NOMO-1 (cell line): ENCODE results near the gene OSTN.
"Not testable (repeated sequence)": the region's sequence is repeated elsewhere in the genome, so short reads cannot be mapped to it uniquely, and the experiment has no call there.

Source experiments
- DNase-seq, 2 experiments: peaks; one replicate each; lab custom pipeline; 2025; ENCODE audit not compliant: unreplicated experiment in 2 of 2; lab: John Stamatoyannopoulos, UW

OSTN gene, protein sequence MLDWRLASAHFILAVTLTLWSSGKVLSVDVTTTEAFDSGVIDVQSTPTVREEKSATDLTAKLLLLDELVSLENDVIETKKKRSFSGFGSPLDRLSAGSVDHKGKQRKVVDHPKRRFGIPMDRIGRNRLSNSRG

DNA sequence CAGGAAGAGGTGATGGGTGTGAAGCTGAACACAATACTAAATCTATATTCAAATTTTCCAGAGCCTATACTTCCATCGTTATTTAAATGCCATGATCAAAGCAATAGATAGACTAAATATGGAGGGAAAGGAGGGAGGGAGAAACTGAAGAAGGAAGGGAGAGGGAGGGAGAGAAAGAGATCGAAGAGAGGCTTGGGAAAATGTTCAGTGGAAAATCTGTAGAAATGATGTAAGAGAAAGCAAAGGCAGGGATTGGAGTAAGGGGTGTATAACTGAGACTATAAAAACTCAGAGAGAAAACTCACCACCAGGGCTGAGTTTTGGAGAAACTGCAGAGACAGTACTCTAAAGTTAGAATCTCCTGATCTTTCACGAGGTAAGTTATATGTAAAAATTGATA is at the start of gene OSTN:
Gene OSTN (plus strand): TSS at position 310 of the 400 bp plus-strand sequence. CDS start 13,292 bp downstream, outside the sequence.
- DNase-seq, result no peak

- DNase-seq, result no peak
These were observed 47.4 kb upstream of the OSTN start for GRCh38 chr3:191151653-191152052.

- DNase-seq, result no peak
These were observed 44.2 kb upstream of the OSTN start for GRCh38 chr3:191154827-191155226.

GRCh38 chr3:191158247-191158646 is 40.8 kb upstream of the OSTN start:
- DNase-seq, result no peak

DNA sequence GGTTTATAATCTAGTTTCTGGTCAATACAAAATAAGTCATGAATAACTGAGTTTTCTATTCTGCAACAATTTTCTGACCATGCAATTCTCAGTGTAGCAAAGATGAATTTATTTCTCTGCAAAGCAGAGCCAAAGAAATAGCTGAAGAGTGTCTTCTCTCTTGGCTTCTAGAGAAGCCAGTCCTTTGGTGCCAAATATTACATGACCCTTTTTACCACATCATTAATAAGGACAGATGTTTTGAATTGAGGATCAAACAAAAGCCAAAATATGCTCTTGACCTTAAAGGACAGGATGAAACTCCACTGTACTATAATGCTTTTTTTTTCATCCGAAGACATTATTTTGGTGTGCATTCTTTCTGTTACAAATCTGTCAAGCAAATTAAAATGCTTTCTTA is 40.2 kb upstream of the OSTN start:
- DNase-seq, result no peak

DNA sequence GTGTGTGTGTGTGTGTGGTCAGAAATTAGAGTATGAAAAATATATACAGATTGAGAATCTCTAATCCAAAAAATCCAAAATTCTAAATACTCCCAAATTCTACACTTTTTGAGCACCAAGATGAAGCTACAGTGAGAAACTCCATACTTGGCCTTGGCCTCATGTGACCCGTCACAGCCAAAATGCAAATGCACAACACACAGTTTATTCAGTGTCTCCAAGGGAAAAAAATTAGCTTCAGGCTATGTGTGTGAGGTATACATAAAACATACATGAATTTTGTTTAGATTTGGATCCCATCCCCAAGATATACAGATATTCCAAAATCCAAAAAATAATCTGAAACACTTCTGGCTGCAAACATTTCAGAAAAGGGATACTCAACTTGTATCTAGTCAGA is 33.2 kb upstream of the OSTN start:
- DNase-seq, result no peak

DNA sequence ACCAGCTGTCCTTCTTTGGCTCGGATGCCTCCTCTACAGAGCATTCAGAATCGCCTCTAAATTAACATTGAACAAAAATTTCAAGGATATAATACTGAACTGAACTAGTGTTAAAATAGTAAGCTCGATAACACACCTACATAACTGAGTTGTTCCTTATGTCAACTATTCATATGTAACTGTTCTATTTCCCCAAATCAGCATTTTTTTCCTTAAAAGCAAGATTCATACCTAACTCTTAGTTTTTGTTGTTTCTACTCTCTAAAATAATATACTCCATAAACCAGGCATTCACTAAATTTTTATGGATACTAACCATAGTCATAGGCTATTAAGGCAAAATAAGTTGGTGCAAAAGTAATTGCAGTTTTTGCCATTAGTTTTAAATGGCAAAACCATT is 32.7 kb upstream of the OSTN start:
- DNase-seq, result no peak

- DNase-seq, result no peak
These were observed 29.5 kb upstream of the OSTN start for GRCh38 chr3:191169566-191169965.

- no peak for DNase-seq
These were observed 28.9 kb upstream of the OSTN start for GRCh38 chr3:191170097-191170496.

DNA sequence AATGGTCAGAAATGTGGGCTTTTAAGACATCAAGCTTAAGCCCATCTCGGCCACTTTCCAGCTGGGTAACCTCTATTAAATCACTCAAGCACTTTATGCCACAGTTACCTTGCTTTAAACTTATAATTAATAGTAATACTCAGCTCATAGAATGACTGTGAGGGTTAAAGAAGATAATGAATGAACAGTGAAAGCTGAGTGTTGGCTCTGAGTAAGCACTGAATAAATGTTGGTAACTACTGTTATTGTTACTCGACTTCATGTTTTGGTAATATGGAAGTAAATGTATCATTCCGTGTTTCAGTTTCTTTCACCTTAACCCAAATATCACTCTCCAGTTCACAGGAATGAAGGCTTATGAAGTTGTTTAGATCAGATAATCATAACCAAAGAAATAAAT is 23.9 kb upstream of the OSTN start:
- DNase-seq, result no peak

DNA sequence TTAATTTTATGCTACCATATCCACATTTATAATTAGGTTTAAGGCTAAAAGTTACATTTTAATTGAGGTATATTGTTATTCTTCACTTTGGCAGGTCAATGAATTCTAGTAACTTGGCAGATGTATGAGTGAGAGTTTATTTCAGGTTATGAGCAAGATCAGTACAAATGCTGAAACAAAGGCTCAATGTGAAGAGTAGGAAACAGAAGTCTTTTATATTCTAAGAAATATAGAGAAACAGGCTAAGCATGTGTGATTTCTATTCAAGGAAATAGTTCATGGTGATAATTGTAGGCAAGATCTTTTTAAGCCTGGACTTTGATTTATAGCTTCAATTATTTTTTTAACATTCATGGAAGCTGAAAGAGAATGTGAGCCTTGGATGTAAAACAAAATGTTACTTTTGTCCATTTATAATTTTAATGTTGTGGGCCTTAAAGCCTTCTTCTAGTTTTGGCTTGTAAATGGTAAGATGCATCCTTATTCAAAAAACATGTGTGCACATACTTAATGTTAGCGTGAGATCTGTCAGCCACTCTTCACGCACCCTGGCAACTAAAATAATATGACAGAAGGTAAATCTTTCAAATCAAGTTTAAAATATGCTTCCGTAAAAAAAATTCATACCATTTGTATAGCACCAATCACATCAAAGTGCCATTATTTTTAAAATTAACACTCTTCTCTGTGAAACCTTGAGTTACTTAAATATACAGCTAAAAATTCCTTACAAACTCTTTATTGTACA is 22.8 kb upstream of the OSTN start:
- DNase-seq, result no peak

DNA sequence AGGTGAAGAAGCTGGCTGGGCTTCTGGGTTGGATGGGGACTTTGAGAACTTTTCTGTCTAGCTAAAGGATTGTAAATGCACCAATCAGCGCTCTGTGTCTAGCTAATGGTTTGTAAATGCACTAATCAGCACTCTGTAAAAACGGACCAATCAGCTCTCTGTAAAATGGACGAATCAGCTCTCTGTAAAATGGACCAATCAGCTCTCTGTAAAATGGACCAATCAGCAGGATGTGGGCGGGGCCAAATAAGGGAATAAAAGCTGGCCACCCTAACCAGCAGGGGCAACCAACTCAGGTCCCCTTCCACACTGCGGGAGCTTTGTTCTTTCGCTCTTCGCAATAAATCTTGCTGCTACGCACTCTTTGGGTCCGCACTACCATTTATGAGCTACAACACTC is 13.7 kb upstream of the OSTN start:
- not testable (repeated sequence) for DNase-seq

- not testable (repeated sequence) for DNase-seq
These were observed 10.8 kb upstream of the OSTN start for GRCh38 chr3:191188246-191188645.

- DNase-seq, result not testable (repeated sequence)
These were observed 6.8 kb upstream of the OSTN start for GRCh38 chr3:191192270-191192669.

GRCh38 chr3:191192941-191193340 is 6.1 kb upstream of the OSTN start:
- no peak for DNase-seq

- no peak for DNase-seq
These were observed 1.2 kb upstream of the OSTN start for GRCh38 chr3:191197761-191198306.

DNA sequence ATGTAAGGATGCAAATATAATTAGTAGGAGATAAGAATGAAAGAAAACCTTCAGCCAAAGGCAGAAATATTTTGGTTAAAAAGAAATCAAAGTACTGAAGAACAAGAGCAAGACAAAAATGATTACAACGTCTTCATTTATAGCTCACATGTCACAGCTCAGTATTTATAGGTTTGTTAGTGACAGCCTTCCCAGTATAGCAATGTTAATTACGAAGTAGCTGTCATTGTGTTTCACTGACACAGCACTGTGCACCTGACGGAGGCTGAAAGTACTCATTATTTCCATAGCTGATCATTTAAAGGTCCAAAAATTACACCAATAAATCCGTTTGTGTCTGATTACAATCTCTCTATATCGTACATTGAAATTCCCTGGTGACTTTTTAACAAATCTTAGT is 561 bp upstream of the OSTN start:
- DNase-seq, result no peak

- DNase-seq, result no peak
These were observed 11.0 kb downstream of the OSTN start for GRCh38 chr3:191210032-191210431.

- no peak for DNase-seq
These were observed 17.5 kb downstream of the OSTN start for GRCh38 chr3:191216510-191216909.

DNA sequence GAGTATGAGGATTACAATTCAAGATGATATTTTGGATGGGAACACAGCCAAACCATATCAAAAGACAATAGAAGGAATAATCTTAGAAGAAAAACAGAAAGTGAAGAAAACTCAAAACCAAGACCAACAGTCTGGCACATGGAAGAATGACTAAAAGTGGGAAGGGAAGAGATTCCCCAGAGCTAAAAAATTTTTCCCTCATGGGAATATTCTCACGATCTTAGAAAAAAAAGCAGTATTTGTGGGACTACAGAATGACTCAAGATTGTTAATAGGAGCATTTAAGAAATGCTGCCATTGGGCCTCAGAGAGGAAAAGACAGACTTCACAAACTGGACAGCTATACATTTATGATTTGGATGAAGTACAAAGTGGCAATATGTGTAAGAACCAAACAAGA is 18.3 kb downstream of the OSTN start:
- DNase-seq, result no peak

DNA sequence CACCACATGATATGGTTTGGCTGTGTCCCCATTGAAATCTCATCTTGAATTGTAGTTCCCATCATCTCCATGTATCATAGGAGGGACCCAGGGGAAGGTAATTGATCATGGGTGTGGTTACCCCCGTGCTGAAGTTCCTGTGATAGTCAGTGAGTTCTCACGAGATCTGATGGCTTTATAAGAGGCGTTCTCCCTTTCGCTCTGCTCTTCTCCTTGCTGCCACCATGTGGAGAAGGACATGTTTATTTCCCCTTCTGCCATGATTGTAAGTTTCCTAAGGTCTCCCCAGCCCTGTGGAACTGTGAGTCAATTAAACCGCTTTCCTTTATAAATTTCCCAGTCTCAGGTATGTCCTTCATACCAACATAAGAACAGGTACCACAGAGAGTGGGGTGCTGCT is 21.9 kb downstream of the OSTN start:
- DNase-seq, result no peak

GRCh38 chr3:191221638-191222037 is 22.6 kb downstream of the OSTN start:
- no peak for DNase-seq
